HepG2 (cell line): ENCODE data around the gene FRMPD2. TPM values are rescaled to one million over a fixed set of nuclear protein-coding genes. Genes with fewer than 3 reads are reported as not detected.

Source experiments
- CC2D1A ChIP-seq: sonication (generic); formaldehyde crosslinking; IDR thresholded peaks from 2 replicates; pipeline ENCODE4 v1.8.1; 2023; ENCODE audit warnings: mild to moderate bottlenecking, missing genetic modification reagents
- MBD4 ChIP-seq: IDR thresholded peaks from 2 replicates; pipeline ENCODE4 v1.6.1; 2012; ENCODE audit warnings: low read length, inconsistent platforms, borderline replicate concordance
- SP1 ChIP-seq, 2 experiments: fragments of 450-650 bp in 1 of 2; sonication (generic) in 1 of 2; formaldehyde crosslinking in 1 of 2; IDR thresholded peaks; 2 replicates each; pipeline versions ENCODE4 v1.4.0 to v1.6.1; 2016 to 2020; ENCODE audit warnings: missing genetic modification reagents in 1 of 2
- TBP ChIP-seq: sonication (generic); formaldehyde crosslinking; IDR thresholded peaks from 2 replicates; pipeline ENCODE4 v1.5.0; 2020; ENCODE audit warnings: missing genetic modification reagents
- ZNF230 ChIP-seq: sonication (generic); formaldehyde crosslinking; IDR thresholded peaks from 2 replicates; pipeline ENCODE4 v1.4.0; 2020; ENCODE audit warnings: mild to moderate bottlenecking, missing genetic modification reagents
- ZNF773 ChIP-seq: sonication (generic); formaldehyde crosslinking; IDR thresholded peaks from 2 replicates; pipeline ENCODE4 v1.4.0; 2020; ENCODE audit warnings: missing genetic modification reagents, borderline replicate concordance
- polyA plus RNA-seq, 8 experiments: library from polyadenylated mRNA; depleted of rRNA in 3 of 8; stranded (reverse) in 7 of 8; unstranded in 1 of 8; fragments of >200 nt; fragmentation: Illumina TruSeq in 4 of 8; extraction: Trizol in 4 of 8; gene quantifications; 2 replicates each; pipeline versions ENCODE4 v1.2.1 to v1.2.3, GENCODE V29; 2011 to 2016; ENCODE audit warnings: low read depth in 4 of 8, missing spikeins in 1 of 8, mixed read lengths in 1 of 8; ENCODE audit not compliant: insufficient read depth in 1 of 8
- total RNA-seq, 5 experiments: library from RNA; depleted of rRNA; stranded (reverse); fragments of >200 nt; fragmentation: Illumina TruSeq; extraction: Trizol; gene quantifications; 2 replicates each; pipeline ENCODE4 v1.2.3, GENCODE V29; 2016; ENCODE audit warnings: low read depth in 1 of 5
- TF ChIP-seq, protein P1 (sequence below): sonication (generic); formaldehyde crosslinking; IDR thresholded peaks from 2 replicates; pipeline ENCODE4 v1.5.0; 2020; ENCODE audit warnings: mild to moderate bottlenecking, missing genetic modification reagents, moderate library complexity
- TF ChIP-seq, protein P2 (sequence below): sonication (generic); formaldehyde crosslinking; IDR thresholded peaks from 2 replicates; pipeline ENCODE4 v1.9.0; 2021; ENCODE audit warnings: missing genetic modification reagents, borderline replicate concordance
- TF ChIP-seq, protein P3 (sequence below): fragments of 450-650 bp; IDR thresholded peaks from 2 replicates; pipeline ENCODE4 v1.6.1; 2016

FRMPD2 gene
- total and polyA plus RNA-seq, 2 of the 13 experiments (the other 11 are each of a cell fraction or from before 2014, with no cell fraction given), result 0.45 to 1.3 TPM

DNA sequence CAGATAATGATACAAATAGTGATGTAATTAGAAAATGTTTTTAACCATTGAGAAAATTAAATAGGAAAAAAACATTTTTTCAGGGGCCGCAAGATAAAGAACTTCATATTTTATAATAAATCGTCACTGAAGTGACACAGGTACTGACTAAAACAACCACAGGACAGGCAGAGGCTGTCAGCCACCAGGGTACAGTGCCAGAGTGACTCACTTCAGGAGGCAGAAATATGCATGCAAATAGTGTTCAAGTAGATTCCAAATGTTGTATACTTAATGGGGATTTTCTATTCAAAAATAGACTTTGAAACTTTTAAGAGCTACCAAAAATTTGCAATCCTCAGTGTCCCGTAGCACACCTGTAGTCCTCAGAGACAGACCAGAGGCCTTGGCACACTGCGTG is 68.6 kb downstream of the FRMPD2 start (continued):
- TF ChIP-seq CC2D1A (no peak), TBP (no peak), ZNF773 (no peak), MBD4 (no peak), SP1 (IDR thresholded peaks at IDR 0.05) (no peak), SP1 (CRISPR knock-in tag; IDR thresholded peaks at IDR 0.05) (no peak), ZNF230 (CRISPR knock-in tag) (no peak)
- TF ChIP-seq, protein P1, sequence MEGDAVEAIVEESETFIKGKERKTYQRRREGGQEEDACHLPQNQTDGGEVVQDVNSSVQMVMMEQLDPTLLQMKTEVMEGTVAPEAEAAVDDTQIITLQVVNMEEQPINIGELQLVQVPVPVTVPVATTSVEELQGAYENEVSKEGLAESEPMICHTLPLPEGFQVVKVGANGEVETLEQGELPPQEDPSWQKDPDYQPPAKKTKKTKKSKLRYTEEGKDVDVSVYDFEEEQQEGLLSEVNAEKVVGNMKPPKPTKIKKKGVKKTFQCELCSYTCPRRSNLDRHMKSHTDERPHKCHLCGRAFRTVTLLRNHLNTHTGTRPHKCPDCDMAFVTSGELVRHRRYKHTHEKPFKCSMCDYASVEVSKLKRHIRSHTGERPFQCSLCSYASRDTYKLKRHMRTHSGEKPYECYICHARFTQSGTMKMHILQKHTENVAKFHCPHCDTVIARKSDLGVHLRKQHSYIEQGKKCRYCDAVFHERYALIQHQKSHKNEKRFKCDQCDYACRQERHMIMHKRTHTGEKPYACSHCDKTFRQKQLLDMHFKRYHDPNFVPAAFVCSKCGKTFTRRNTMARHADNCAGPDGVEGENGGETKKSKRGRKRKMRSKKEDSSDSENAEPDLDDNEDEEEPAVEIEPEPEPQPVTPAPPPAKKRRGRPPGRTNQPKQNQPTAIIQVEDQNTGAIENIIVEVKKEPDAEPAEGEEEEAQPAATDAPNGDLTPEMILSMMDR (CRISPR knock-in tag), result no peak
- TF ChIP-seq, protein P2, sequence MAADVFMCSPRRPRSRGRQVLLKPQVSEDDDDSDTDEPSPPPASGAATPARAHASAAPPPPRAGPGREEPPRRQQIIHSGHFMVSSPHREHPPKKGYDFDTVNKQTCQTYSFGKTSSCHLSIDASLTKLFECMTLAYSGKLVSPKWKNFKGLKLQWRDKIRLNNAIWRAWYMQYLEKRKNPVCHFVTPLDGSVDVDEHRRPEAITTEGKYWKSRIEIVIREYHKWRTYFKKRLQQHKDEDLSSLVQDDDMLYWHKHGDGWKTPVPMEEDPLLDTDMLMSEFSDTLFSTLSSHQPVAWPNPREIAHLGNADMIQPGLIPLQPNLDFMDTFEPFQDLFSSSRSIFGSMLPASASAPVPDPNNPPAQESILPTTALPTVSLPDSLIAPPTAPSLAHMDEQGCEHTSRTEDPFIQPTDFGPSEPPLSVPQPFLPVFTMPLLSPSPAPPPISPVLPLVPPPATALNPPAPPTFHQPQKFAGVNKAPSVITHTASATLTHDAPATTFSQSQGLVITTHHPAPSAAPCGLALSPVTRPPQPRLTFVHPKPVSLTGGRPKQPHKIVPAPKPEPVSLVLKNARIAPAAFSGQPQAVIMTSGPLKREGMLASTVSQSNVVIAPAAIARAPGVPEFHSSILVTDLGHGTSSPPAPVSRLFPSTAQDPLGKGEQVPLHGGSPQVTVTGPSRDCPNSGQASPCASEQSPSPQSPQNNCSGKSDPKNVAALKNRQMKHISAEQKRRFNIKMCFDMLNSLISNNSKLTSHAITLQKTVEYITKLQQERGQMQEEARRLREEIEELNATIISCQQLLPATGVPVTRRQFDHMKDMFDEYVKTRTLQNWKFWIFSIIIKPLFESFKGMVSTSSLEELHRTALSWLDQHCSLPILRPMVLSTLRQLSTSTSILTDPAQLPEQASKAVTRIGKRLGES (CRISPR knock-in tag), result no peak
- TF ChIP-seq, protein P3, sequence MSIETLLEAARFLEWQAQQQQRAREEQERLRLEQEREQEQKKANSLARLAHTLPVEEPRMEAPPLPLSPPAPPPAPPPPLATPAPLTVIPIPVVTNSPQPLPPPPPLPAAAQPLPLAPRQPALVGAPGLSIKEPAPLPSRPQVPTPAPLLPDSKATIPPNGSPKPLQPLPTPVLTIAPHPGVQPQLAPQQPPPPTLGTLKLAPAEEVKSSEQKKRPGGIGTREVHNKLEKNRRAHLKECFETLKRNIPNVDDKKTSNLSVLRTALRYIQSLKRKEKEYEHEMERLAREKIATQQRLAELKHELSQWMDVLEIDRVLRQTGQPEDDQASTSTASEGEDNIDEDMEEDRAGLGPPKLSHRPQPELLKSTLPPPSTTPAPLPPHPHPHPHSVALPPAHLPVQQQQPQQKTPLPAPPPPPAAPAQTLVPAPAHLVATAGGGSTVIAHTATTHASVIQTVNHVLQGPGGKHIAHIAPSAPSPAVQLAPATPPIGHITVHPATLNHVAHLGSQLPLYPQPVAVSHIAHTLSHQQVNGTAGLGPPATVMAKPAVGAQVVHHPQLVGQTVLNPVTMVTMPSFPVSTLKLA, result no peak
- TF ChIP-seq, all 625 proteins: peak for 0
